Measurements from ENCODE around the gene FAM13A.
A peak's percentile ranks its signal among the peaks of the same experiment; 100 is the strongest.
"Not testable (repeated sequence)": the region's sequence is repeated elsewhere in the genome, so short reads cannot be mapped to it uniquely, and the experiment has no call there.

Gene FAM13A

DNA sequence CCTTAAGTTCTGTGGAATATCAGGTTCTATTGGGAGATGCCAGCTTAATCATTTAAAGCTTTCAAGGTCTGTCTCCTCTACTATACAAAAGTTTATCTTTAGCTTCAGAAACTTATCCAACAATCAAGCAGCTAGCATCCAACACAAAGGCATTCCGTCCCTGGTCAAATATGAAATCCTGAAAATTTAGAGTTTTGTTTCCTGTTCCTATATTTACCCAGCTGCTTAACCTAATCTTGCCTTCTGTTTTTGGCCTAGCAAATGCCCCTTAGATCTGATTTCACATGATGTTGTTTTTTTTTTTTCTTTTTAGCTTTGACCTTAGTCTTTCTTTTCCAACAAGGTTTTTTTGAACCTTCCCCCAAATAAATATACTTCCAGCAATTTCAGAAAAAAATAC is 33.8 kb downstream of the FAM13A start:
- Histone ChIP-seq H3K9ac (no peak overlapping the region), H3K4me3 (ENCODE audit: low read depth, low read length) (no peak overlapping the region), H3K27ac (no peak overlapping the region), H3K27me3 (ENCODE audit: control insufficient read depth, insufficient read depth, low read length) (no peaks in the 10 kb centered on the region), H3K4me2 (ENCODE audit: low read length) (no peak overlapping the region), H3K36me3 (ENCODE audit: control insufficient read depth, insufficient read depth, low read length) (no peaks in the 10 kb centered on the region), H3K79me2 (no peaks in the 10 kb centered on the region), H3K4me1 (peaks cover 4% of the 10 kb centered on the region), H3K9me3 (ENCODE audit: control insufficient read depth, low read length) (no peaks in the 10 kb centered on the region), H2AFZ (no peak overlapping the region)
- no peak for TF ChIP-seq CTCF (IDR thresholded peaks at IDR 0.05)

DNA sequence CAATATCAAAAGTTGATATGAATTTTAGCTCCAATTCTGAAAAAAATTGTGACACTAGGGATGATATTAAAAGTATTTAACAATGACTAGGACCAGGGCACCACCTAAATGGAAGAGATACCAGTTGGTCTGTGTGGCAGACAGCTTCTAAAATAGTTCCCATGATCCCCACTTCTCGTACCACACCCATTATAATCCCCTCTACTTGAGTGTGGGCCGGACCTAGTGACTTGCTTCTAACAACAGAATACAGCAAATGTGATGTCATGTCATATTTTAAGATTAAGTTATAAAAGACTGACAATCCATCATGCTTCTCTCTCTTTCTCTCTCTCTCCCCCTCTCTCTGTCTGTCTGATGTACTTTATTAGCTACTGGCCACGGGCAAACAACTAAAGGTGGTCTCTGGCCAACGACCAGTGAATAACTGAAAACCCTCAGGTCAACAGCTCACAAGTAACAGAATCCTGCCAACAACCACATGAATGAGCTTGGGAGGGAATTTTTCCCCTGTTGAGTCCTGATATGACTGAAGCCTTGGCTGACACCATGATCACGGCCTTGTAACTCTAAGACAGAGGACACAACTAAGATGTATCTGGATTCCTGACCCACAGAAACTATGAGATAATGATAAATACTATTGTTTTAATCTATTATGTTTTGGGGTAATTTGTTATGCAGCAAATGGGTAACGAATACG is 34.4 kb downstream of the FAM13A start:
- Histone ChIP-seq H3K4me2 (ENCODE audit: low read length) (no peak overlapping the region), H3K9me3 (ENCODE audit: control insufficient read depth, low read length) (no peaks in the 10 kb centered on the region), H2AFZ (no peak overlapping the region), H3K4me1 (peaks cover 4% of the 10 kb centered on the region), H3K79me2 (no peaks in the 10 kb centered on the region), H3K27ac (no peak overlapping the region), H3K4me3 (ENCODE audit: low read depth, low read length) (no peak overlapping the region), H3K36me3 (ENCODE audit: control insufficient read depth, insufficient read depth, low read length) (no peaks in the 10 kb centered on the region), H3K27me3 (ENCODE audit: control insufficient read depth, insufficient read depth, low read length) (no peaks in the 10 kb centered on the region), H3K9ac (no peak overlapping the region)
- no peak for TF ChIP-seq CTCF (IDR thresholded peaks at IDR 0.05)

DNA sequence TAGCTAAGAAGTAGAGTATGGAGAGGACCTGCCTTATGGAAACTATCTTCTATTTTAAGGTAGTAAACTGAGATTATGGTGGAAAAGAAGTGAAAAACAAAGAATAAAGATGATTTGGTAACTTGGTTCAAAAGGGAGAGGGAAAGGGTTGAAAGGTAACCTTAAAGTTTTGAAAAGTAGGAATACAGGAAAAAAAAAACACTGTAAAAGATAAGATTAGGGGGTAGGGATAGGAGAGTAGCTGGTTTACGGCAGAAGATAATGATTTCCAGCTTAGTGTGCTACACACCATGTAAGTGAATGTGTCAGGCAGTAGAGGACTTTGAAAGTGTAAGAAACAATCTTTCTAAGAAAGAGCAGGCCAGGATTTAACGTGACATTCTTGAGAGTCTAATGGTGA is 35.3 kb downstream of the FAM13A start:
- no peaks in the 10 kb centered on the region for H3K36me3 ChIP-seq (ENCODE audit: control insufficient read depth, insufficient read depth, low read length)
- no peak overlapping the region for H3K4me3 ChIP-seq (ENCODE audit: low read depth, low read length)
- H3K27me3 ChIP-seq (ENCODE audit: control insufficient read depth, insufficient read depth, low read length) = no peaks in the 10 kb centered on the region
- H3K4me1 ChIP-seq = peaks cover 4% of the 10 kb centered on the region
- no peak for TF ChIP-seq CTCF (IDR thresholded peaks at IDR 0.05)
- no peaks in the 10 kb centered on the region for H3K79me2 ChIP-seq
- no peaks in the 10 kb centered on the region for H3K9me3 ChIP-seq (ENCODE audit: control insufficient read depth, low read length)
- H3K4me2 ChIP-seq (ENCODE audit: low read length) = no peak overlapping the region
- no peak overlapping the region for H3K9ac ChIP-seq
- H2AFZ ChIP-seq = no peak overlapping the region
- H3K27ac ChIP-seq = peak overlapping the region; percentile 65

DNA sequence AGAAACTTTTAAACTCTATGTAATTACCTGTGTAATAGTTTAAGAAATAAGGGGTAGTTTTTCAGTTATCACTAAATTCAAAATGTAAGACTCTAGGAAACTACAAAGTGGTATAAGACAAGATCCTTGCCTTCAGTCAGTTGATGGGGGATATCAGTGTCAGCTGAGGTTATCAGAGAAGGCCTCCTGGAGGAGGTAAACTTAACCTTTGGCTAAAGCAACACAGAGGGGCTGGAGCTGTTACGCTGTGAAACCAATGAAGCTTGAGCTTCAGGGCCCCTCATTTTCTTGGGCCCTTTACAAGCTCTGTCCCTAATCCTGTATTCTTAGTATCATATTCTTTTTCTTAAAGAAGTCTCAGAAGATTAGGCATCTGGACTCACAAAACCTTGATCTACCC is 35.9 kb downstream of the FAM13A start:
- Histone ChIP-seq H3K9me3 (ENCODE audit: control insufficient read depth, low read length) (no peaks in the 10 kb centered on the region), H3K4me3 (ENCODE audit: low read depth, low read length) (no peak overlapping the region), H3K79me2 (no peaks in the 10 kb centered on the region), H2AFZ (no peak overlapping the region), H3K27me3 (ENCODE audit: control insufficient read depth, insufficient read depth, low read length) (no peaks in the 10 kb centered on the region), H3K9ac (no peak overlapping the region), H3K27ac (peak overlapping the region; percentile 65), H3K36me3 (ENCODE audit: control insufficient read depth, insufficient read depth, low read length) (no peaks in the 10 kb centered on the region), H3K4me1 (peaks cover 4% of the 10 kb centered on the region), H3K4me2 (ENCODE audit: low read length) (no peak overlapping the region)
- TF ChIP-seq CTCF (IDR thresholded peaks at IDR 0.05) = no peak

DNA sequence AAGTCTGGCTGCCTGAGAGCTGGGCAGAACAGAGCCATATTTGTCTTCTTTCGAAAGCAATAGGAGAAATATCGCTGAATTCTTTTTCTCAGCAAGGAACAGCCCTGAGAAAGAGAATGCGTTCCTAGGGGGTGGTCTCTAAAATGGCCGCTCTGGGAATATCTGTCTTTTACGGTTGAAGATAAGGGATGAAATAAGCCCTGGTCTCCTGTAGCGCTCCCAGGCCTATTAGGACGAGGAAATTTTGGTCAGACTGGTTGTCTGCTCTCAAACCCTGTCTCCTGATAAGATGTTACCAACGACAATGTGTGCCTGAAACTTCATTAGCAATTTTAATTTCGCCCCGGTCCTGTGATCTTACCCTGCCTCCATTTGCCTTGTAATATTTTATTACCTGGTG is 42.1 kb downstream of the FAM13A start:
- not testable (repeated sequence) for H3K9ac ChIP-seq; H3K36me3 ChIP-seq (ENCODE audit: control insufficient read depth, insufficient read depth, low read length); H3K27me3 ChIP-seq (ENCODE audit: control insufficient read depth, insufficient read depth, low read length)

More for the DNA sequence above, 42.1 kb downstream of the FAM13A start:
- not testable (repeated sequence) for H3K4me1 ChIP-seq; H3K27ac ChIP-seq; H3K79me2 ChIP-seq; H3K4me3 ChIP-seq (ENCODE audit: low read depth, low read length); H3K4me2 ChIP-seq (ENCODE audit: low read length); H2AFZ ChIP-seq; H3K9me3 ChIP-seq (ENCODE audit: control insufficient read depth, low read length)
